Hepatocyte (in vitro differentiated cells): Measurements from ENCODE around the gene PRR19. TPM values are rescaled to one million over a fixed set of nuclear protein-coding genes. Genes with fewer than 3 reads are reported as not detected.
A peak's percentile ranks its signal among the peaks of the same experiment; 100 is the strongest.

Source experiments
- DNase-seq: peaks from one replicate; pipeline ENCODE4 v3.0.0-alpha.2; 2016; ENCODE audit warnings: low spot score
- H2AFZ ChIP-seq: fragments of 200-600 bp; sonication (generic); 2 replicates; pipeline ENCODE4 v1.6.0; 2016; ENCODE audit warnings: antibody characterized with exemption, mild to moderate bottlenecking
- H3K27ac ChIP-seq: fragments of 200-600 bp; sonication (generic); 2 replicates; pipeline ENCODE4 v1.5.1; 2016; ENCODE audit warnings: mild to moderate bottlenecking
- H3K27me3 ChIP-seq: fragments of 200-600 bp; sonication (generic); 2 replicates; pipeline ENCODE4 v1.6.1; 2016
- H3K36me3 ChIP-seq: fragments of 200-600 bp; sonication (generic); replicated peaks from 2 replicates; pipeline ENCODE4 v1.5.1; 2016; ENCODE audit warnings: low read depth; ENCODE audit not compliant: insufficient read depth
- H3K4me1 ChIP-seq: fragments of 200-600 bp; sonication (generic); 2 replicates; pipeline ENCODE4 v1.5.1; 2016; ENCODE audit warnings: mild to moderate bottlenecking, moderate library complexity; ENCODE audit not compliant: insufficient read depth
- H3K4me2 ChIP-seq: fragments of 200-600 bp; sonication (generic); 2 replicates; pipeline ENCODE4 v1.6.0; 2016
- H3K4me3 ChIP-seq: fragments of 200-600 bp; sonication (generic); 2 replicates; pipeline ENCODE4 v1.5.1; 2016; ENCODE audit warnings: mild to moderate bottlenecking
- H3K79me2 ChIP-seq: fragments of 200-600 bp; sonication (generic); 2 replicates; pipeline ENCODE4 v1.6.0; 2017; ENCODE audit warnings: mild to moderate bottlenecking
- H3K9me2 ChIP-seq: fragments of 200-600 bp; sonication (generic); replicated peaks from 2 replicates; pipeline ENCODE4 v1.6.0; 2017; ENCODE audit warnings: mild to moderate bottlenecking; ENCODE audit not compliant: insufficient read depth
- H3K9me3 ChIP-seq: fragments of 200-600 bp; sonication (generic); 2 replicates; pipeline ENCODE4 v1.5.1; 2016; ENCODE audit warnings: low read depth, mild to moderate bottlenecking
- H4K20me1 ChIP-seq: fragments of 200-600 bp; sonication (generic); 2 replicates; pipeline ENCODE4 v1.6.0; 2016; ENCODE audit warnings: mild to moderate bottlenecking; ENCODE audit not compliant: insufficient read depth, poor library complexity, severe bottlenecking
- EZH2 ChIP-seq: fragments of 200-600 bp; sonication (generic); IDR thresholded peaks from 2 replicates; pipeline ENCODE4 v1.6.1; 2016; ENCODE audit warnings: antibody characterized with exemption, mild to moderate bottlenecking, borderline replicate concordance
- EZH2phosphoT487 ChIP-seq: fragments of 200-600 bp; sonication (generic); IDR thresholded peaks from one replicate; pipeline ENCODE4 v1.6.1; 2018; ENCODE audit warnings: antibody characterized with exemption, mild to moderate bottlenecking, low read depth, moderate library complexity; ENCODE audit not compliant: unreplicated experiment, severe bottlenecking
- WGBS: methylation state at CpG from one replicate; pipeline ENCODE4 v1.1.6; 2016; ENCODE audit warnings: low lambda C conversion rate; ENCODE audit errors: missing lambda C conversion rate; 5-methylcytosine and 5-hydroxymethylcytosine counted together
- polyA plus RNA-seq: library from polyadenylated mRNA; unstranded; fragments of >200 nt; fragmentation: Nextera tagmentation; extraction: Ambion mirVana; gene quantifications from 2 replicates; pipeline ENCODE4 v1.2.1, GENCODE V29; 2016
- total RNA-seq: library from RNA; depleted of rRNA; stranded (reverse); fragments of >200 nt; gene quantifications from 2 replicates; pipeline ENCODE4 v1.2.3, GENCODE V29; 2014
- TF ChIP-seq, protein P1 (sequence below): fragments of 200-600 bp; sonication (generic); IDR thresholded peaks from 2 replicates; pipeline ENCODE4 v1.5.1; 2016; ENCODE audit warnings: antibody characterized with exemption, mild to moderate bottlenecking; ENCODE audit not compliant: poor library complexity

PRR19 gene
- total and polyA plus RNA-seq, 2 experiments from 2014 or later: 2.2 to 3.0 TPM

DNA sequence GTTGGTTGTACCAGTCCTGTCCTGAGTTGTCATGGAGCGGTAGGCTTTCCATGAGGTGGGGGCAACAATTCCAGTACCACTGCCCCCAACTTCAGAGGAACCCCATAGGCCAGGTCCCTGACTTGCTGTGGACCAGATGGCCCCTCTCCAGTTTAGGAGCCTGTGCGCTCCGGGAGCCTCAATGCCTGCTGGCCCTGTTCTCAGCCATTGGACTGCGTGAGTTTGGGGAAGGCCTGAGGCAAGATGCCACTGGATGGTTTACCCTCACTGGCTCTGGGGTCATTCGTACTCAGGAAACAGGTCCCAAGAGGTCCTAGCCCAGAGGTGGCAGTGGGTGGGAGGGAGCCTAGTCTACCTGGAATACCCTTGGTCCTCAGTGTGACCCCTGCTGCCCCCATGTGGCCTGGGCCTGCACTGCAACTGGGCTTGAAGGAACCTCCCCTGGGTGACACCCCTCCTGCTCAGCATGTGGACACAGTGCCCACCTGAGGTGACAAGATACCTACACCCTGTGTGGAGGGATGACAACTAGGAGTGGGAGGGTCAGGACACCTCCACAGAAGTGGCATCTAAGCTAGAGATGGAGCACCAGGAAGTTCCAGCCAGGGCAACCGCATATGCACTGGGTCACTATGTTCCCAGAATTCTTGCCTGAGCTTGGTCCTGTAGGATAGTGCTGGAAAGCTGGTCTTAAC is 6.0 kb upstream of the PRR19 start:
- DNase-seq: peak; percentile 87
- Histone ChIP-seq H3K79me2 (peaks cover 13% of the 10 kb centered on the region), H3K9me2 (no peaks in the 10 kb centered on the region), H3K4me1 (peaks cover 2% of the 10 kb centered on the region), H3K27ac (no peak overlapping the region), H4K20me1 (peaks cover 7% of the 10 kb centered on the region), H3K4me3 (no peak overlapping the region), H3K9me3 (no peaks in the 10 kb centered on the region), H3K36me3 (no peaks in the 10 kb centered on the region), H3K4me2 (no peak overlapping the region), H3K27me3 (no peaks in the 10 kb centered on the region), H2AFZ (no peak overlapping the region)
- 82% methylated on average over 6 of the region's 6 CpGs for WGBS
- TF ChIP-seq EZH2phosphoT487 (no peak), EZH2 (no peak)
- TF ChIP-seq, protein P1, sequence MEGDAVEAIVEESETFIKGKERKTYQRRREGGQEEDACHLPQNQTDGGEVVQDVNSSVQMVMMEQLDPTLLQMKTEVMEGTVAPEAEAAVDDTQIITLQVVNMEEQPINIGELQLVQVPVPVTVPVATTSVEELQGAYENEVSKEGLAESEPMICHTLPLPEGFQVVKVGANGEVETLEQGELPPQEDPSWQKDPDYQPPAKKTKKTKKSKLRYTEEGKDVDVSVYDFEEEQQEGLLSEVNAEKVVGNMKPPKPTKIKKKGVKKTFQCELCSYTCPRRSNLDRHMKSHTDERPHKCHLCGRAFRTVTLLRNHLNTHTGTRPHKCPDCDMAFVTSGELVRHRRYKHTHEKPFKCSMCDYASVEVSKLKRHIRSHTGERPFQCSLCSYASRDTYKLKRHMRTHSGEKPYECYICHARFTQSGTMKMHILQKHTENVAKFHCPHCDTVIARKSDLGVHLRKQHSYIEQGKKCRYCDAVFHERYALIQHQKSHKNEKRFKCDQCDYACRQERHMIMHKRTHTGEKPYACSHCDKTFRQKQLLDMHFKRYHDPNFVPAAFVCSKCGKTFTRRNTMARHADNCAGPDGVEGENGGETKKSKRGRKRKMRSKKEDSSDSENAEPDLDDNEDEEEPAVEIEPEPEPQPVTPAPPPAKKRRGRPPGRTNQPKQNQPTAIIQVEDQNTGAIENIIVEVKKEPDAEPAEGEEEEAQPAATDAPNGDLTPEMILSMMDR: peak; percentile 77

DNA sequence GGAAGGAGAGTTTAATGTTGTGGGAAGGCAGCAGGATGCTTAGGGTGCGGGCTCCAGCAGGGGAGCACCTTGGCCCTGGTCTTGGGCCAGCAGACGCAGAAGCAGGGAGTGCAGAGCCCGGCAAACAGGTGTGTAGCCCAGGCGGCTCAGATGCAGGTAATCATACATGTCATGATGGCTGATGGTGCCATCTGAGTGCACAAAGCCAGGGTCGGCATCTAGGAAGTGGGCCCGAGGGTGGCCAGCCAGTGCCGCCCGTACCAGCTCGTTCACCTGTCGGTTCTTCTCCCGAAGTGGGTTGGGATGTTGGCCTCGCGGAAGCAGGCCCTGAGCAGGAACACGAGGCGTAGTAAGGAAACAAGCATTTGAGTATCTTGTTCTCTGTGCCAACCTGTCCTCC is 4.9 kb upstream of the PRR19 start:
- Histone ChIP-seq H3K36me3 (no peaks in the 10 kb centered on the region), H3K27ac (no peak overlapping the region), H3K4me2 (no peak overlapping the region), H3K9me3 (no peaks in the 10 kb centered on the region), H3K79me2 (peaks cover 21% of the 10 kb centered on the region), H3K4me1 (peaks cover 5% of the 10 kb centered on the region), H3K4me3 (no peak overlapping the region), H3K27me3 (no peaks in the 10 kb centered on the region), H3K9me2 (no peaks in the 10 kb centered on the region), H4K20me1 (peaks cover under 1% of the 10 kb centered on the region), H2AFZ (no peak overlapping the region)
- TF ChIP-seq, protein P1: no peak
- TF ChIP-seq EZH2phosphoT487: no peak
- TF ChIP-seq EZH2: no peak
- no peak for DNase-seq
- 98% methylated on average over 15 of the region's 15 CpGs for WGBS

DNA sequence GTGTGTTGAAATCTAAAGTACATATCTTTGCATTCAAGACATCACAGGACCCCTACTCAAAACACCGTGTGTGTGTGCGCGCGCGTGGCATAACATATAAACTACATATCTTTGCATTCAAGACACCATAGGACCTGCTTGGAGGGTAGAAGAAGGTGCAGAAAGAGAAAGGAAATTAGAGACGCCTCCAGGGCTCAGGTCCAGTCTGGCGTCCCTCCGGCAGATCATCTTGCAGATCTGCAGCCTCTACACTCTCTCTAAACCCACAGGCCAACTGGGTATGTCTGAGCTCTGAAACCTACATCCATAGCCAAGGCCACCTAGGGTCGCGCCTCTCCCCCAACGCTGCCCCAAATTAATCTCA is 1.2 kb downstream of the PRR19 start:
- H2AFZ ChIP-seq: peak overlapping the region; percentile 66
- no peaks in the 10 kb centered on the region for H3K9me2 ChIP-seq
- H3K4me2 ChIP-seq: peak overlapping the region; percentile 97
- 71% methylated on average over 11 of the region's 11 CpGs for WGBS
- peaks cover 21% of the 10 kb centered on the region for H3K79me2 ChIP-seq
- DNase-seq: no peak
- peak overlapping the region; percentile 59 for H3K27ac ChIP-seq
- H4K20me1 ChIP-seq: no peaks in the 10 kb centered on the region
- no peak for TF ChIP-seq EZH2phosphoT487
- TF ChIP-seq EZH2: no peak
- TF ChIP-seq, protein P1: no peak
- H3K4me3 ChIP-seq: no peak overlapping the region
- H3K36me3 ChIP-seq: no peaks in the 10 kb centered on the region
- H3K27me3 ChIP-seq: no peaks in the 10 kb centered on the region
- no peaks in the 10 kb centered on the region for H3K9me3 ChIP-seq
- peaks cover 9% of the 10 kb centered on the region for H3K4me1 ChIP-seq
